ENCODE results near the gene ITPR2. TPM values are rescaled to one million over a fixed set of nuclear protein-coding genes. Genes with fewer than 3 reads are reported as not detected.

The ITPR2 gene
- total RNA-seq, 4 donors from 2014 or later, result 32.6 to 49.8 (median 39.9) TPM

DNA sequence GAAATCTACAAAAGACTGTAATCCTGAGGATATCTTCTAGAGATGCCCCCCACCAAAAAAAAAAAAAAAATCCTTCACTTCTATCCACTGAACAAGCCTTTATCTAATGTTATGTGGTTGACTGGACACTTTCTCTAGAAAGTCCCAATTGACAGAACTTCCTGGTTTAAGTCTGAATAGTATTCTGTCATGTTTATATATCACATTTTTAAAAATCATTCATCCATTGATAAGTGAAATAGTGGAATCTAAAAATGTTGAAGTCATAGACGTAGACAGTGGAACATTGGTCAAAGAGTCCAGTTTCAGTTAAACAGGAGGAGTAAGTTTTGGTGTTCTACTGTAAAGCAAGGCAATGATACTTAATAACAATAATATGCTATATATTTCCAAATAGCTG is 340.6 kb downstream of the ITPR2 start:
- WGBS, 2 donors, result 68 to 88% methylated on average over 1 of the region's 1 CpG
- no peaks in the 10 kb centered on the region for H3K9me3 ChIP-seq
- H3K36me3 ChIP-seq, result no peaks in the 10 kb centered on the region
- no peak overlapping the region for H3K27ac ChIP-seq
- H3K27me3 ChIP-seq, result no peaks in the 10 kb centered on the region
- no peak for DNase-seq (ENCODE audit: low spot score in 2 of 2)
- TF ChIP-seq EP300 (IDR thresholded peaks at IDR 0.05) (no peak), POLR2A (IDR thresholded peaks at IDR 0.05) (no peak)
- TF ChIP-seq, protein P1, sequence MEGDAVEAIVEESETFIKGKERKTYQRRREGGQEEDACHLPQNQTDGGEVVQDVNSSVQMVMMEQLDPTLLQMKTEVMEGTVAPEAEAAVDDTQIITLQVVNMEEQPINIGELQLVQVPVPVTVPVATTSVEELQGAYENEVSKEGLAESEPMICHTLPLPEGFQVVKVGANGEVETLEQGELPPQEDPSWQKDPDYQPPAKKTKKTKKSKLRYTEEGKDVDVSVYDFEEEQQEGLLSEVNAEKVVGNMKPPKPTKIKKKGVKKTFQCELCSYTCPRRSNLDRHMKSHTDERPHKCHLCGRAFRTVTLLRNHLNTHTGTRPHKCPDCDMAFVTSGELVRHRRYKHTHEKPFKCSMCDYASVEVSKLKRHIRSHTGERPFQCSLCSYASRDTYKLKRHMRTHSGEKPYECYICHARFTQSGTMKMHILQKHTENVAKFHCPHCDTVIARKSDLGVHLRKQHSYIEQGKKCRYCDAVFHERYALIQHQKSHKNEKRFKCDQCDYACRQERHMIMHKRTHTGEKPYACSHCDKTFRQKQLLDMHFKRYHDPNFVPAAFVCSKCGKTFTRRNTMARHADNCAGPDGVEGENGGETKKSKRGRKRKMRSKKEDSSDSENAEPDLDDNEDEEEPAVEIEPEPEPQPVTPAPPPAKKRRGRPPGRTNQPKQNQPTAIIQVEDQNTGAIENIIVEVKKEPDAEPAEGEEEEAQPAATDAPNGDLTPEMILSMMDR (IDR thresholded peaks at IDR 0.05), result no peak
- no peak overlapping the region for H3K4me3 ChIP-seq
- no peaks in the 10 kb centered on the region for H3K4me1 ChIP-seq

DNA sequence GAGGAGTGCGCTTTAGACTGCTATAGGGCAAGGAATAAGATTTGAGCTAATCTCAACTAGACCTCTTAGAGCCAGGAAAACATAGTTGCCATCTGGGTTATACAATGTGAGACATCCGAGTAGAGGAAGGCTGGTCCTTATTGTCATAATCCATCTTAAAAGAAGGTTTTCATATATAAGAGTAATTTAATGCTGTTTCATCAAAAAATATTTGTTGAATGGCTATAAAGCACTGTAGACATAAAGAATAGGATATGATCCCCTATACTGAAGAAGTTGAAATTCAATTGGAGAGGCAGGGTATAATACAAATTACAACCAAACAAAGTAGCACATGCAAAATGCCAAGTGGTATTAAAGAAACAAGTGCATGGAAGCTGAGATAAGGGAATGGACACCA is 343.1 kb downstream of the ITPR2 start:
- no peak overlapping the region for H3K27ac ChIP-seq
- H3K27me3 ChIP-seq, result no peaks in the 10 kb centered on the region
- no peak overlapping the region for H3K4me3 ChIP-seq
- no peaks in the 10 kb centered on the region for H3K36me3 ChIP-seq
- 94 to 95% methylated on average over 2 of the region's 2 CpGs for WGBS, 2 donors
- no peak for DNase-seq (ENCODE audit: low spot score in 2 of 2)
- H3K9me3 ChIP-seq, result no peaks in the 10 kb centered on the region
- TF ChIP-seq POLR2A (IDR thresholded peaks at IDR 0.05) (no peak), EP300 (IDR thresholded peaks at IDR 0.05) (no peak)
- TF ChIP-seq, protein P1 (IDR thresholded peaks at IDR 0.05), result no peak
- H3K4me1 ChIP-seq, result no peaks in the 10 kb centered on the region

DNA sequence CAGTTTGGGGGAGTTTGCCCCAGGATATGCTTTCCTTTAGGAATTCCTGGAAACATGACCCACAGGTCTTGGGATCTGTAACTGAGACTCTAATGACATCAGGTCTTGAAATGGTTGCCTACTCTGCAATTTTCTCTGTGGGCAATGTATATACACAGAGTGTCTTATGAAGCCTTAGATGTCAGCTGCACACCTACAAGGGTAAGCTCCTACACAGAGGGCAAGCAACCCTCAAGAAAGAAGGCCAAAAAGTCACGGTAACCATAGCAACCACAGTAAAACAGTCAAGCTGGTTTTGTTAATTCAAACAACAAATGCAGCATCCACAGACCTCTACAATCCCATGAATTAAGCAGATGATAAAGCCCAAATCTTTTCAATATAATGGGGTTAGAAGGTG is 344.6 kb downstream of the ITPR2 start:
- TF ChIP-seq EP300 (IDR thresholded peaks at IDR 0.05) (no peak), POLR2A (IDR thresholded peaks at IDR 0.05) (no peak)
- TF ChIP-seq, protein P1 (IDR thresholded peaks at IDR 0.05), result no peak
- Histone ChIP-seq H3K27ac (no peak overlapping the region), H3K4me3 (no peak overlapping the region), H3K27me3 (no peaks in the 10 kb centered on the region), H3K9me3 (no peaks in the 10 kb centered on the region), H3K4me1 (no peaks in the 10 kb centered on the region), H3K36me3 (peaks cover 0 to 4% (median 0%) of the 10 kb centered on the region in 3 donors)
- DNase-seq (ENCODE audit: low spot score in 2 of 2), result no peak
- 95 to 100% methylated on average over 1 of the region's 1 CpG for WGBS, 2 donors

DNA sequence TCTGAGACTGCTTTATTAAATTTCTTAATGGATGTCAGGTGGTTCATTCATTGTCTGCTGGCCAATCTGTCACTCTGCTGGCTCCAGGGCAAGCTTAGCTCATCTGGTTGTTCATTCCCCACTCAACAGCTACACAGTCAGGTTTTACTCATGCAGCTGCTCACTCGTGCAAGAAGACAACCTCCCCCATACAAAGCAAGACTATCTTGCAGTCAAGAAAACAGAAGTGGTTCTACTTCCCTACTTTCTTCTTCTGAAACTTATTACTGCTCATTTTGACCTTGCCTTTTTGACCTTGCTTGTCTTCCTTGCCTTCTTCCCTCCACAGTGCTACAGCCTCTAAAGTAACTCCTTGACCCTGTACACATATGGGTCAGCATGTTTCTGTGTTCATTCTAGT is 359.7 kb downstream of the ITPR2 start:
- WGBS, 2 donors, result 32 to 59% methylated on average over 1 of the region's 1 CpG
- Histone ChIP-seq H3K27me3 (no peaks in the 10 kb centered on the region), H3K4me1 (no peaks in the 10 kb centered on the region), H3K4me3 (no peak overlapping the region), H3K9me3 (no peaks in the 10 kb centered on the region), H3K27ac (no peak overlapping the region), H3K36me3 (peaks cover 0 to 2% (median 0%) of the 10 kb centered on the region in 3 donors)
- no peak for TF ChIP-seq POLR2A (IDR thresholded peaks at IDR 0.05)
- TF ChIP-seq, protein P1 (IDR thresholded peaks at IDR 0.05), result no peak
- TF ChIP-seq EP300 (IDR thresholded peaks at IDR 0.05), result no peak
- DNase-seq (ENCODE audit: low spot score in 2 of 2), result no peak

DNA sequence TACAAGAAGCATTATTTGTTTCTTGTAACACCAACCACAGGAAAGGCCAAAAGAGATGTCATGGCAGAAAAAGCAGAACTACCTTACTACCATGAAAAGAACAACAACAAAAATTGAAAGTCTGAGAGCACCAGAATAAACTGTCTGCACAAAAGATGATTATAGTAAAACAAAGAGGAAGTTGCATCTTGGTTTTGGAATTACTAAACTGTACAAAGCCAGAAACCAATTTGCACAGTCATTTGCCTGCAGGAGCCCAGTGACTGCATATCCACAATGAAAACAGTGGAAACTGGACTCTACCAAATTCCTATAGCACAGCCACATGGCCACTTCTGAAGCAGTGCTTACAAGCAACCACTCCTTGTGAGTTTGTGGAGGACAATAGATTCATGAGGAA is 361.4 kb downstream of the ITPR2 start:
- Histone ChIP-seq H3K27me3 (no peaks in the 10 kb centered on the region), H3K27ac (no peak overlapping the region), H3K9me3 (no peaks in the 10 kb centered on the region), H3K4me1 (no peaks in the 10 kb centered on the region), H3K4me3 (no peak overlapping the region), H3K36me3 (peaks cover 0 to 2% (median 0%) of the 10 kb centered on the region in 3 donors)
- DNase-seq (ENCODE audit: low spot score in 2 of 2), result no peak
- peak in 1 of 2 donors; percentile 54 for TF ChIP-seq EP300 (IDR thresholded peaks at IDR 0.05)
- TF ChIP-seq, protein P1 (IDR thresholded peaks at IDR 0.05), result no peak

Data from tibial nerve (tissue), 4 donors.